ENCODE results near the gene COMT.

Gene COMT

DNA sequence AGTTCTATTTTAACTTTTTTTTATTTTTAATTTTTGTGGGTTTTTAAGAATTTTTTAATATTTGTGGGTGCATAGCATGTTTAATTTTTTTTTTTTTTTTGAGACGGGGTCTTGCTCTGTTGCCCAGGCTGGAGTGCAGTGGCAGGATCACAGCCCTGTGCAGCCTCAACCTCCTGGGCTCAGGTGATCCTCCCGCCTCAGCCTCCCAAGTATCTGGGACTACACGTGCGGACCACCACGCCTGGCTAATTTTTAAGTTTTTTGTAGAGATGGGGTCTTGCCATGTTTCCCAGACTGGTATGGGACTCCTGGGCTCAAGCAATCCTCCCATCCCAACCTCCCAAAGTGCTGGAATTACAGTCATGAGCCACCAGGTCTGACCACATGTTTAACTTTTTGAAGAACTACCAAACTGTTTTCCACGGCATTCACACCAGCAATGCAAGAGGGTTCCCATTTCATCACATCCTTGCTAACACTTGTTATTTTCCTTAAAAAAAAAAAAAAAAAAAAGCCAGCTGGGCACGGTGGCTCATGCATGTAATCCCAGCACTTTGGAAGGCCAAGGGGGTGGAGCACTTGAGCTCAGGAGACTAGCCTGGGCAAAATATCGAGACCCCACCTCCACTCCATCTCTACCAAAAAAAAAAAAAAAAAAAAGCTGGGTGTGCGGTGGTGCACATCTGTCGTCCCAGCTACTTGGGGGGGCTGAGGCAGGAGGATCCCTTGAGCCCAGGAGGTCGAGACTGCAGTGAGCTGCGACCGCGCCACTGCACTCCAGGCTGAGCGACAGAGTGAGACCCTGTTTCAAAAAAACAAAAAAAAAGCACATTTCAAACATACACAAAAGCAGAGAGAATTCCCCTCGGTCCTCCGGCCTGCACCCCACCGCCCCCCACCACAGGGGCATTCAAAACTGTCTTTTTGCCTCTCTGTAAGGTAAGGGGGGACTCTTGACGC lies 16.8 kb downstream of the COMT start:
- Histone ChIP-seq H3K9me3 (ENCODE audit: severe bottlenecking) (no peaks in the 10 kb centered on the region), H3K27ac (0 out of 2 replicates have a peak overlapping the region, but pooled peaks have one; percentile 33), H3K36me3 (peaks cover 31% of the 10 kb centered on the region), H3K4me3 (ENCODE audit: low read depth, low read length) (no peak overlapping the region), H3K27me3 (ENCODE audit: insufficient read depth, low read depth, severe bottlenecking) (no peaks in the 10 kb centered on the region)
- TF ChIP-seq, protein P1, sequence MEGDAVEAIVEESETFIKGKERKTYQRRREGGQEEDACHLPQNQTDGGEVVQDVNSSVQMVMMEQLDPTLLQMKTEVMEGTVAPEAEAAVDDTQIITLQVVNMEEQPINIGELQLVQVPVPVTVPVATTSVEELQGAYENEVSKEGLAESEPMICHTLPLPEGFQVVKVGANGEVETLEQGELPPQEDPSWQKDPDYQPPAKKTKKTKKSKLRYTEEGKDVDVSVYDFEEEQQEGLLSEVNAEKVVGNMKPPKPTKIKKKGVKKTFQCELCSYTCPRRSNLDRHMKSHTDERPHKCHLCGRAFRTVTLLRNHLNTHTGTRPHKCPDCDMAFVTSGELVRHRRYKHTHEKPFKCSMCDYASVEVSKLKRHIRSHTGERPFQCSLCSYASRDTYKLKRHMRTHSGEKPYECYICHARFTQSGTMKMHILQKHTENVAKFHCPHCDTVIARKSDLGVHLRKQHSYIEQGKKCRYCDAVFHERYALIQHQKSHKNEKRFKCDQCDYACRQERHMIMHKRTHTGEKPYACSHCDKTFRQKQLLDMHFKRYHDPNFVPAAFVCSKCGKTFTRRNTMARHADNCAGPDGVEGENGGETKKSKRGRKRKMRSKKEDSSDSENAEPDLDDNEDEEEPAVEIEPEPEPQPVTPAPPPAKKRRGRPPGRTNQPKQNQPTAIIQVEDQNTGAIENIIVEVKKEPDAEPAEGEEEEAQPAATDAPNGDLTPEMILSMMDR (IDR thresholded peaks at IDR 0.05; ENCODE audit: low read depth, low read length): no peak
- no peak for DNase-seq

DNA sequence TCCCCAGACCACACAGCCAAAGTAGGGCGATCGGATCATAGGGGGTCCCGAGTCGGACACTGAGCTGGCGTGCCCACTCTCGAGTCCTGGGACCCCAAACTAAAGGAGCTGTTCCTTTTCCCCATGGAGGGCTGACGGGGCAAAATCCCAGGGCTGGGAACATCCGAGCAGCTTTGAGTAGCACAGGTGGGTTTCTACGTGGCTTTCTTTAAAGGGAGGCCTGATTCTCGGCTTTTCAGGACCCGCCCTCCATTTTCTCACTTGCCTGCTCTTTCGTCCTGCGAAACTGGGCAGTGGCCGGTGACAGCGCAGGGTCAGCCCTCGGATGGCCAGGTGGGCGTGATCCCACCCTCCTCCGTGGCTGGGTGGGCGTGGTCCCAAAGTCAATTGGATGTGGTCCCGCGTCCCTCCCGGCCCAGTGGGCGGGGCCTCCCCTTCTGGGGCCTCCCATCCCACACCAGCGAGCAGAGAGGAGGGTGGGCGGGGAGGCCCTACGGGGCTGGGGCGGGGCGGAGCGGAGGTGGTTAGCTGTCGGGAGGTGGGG lies 17.5 kb downstream of the COMT start:
- no peaks in the 10 kb centered on the region for H3K27me3 ChIP-seq (ENCODE audit: insufficient read depth, low read depth, severe bottlenecking)
- TF ChIP-seq, protein P1 (IDR thresholded peaks at IDR 0.05; ENCODE audit: low read depth, low read length): no peak
- H3K36me3 ChIP-seq: peaks cover 38% of the 10 kb centered on the region
- peak; percentile 62 for DNase-seq
- no peaks in the 10 kb centered on the region for H3K9me3 ChIP-seq (ENCODE audit: severe bottlenecking)
- H3K4me3 ChIP-seq (ENCODE audit: low read depth, low read length): no peak overlapping the region
- 0 out of 2 replicates have a peak overlapping the region, but pooled peaks have one; percentile 33 for H3K27ac ChIP-seq

DNA sequence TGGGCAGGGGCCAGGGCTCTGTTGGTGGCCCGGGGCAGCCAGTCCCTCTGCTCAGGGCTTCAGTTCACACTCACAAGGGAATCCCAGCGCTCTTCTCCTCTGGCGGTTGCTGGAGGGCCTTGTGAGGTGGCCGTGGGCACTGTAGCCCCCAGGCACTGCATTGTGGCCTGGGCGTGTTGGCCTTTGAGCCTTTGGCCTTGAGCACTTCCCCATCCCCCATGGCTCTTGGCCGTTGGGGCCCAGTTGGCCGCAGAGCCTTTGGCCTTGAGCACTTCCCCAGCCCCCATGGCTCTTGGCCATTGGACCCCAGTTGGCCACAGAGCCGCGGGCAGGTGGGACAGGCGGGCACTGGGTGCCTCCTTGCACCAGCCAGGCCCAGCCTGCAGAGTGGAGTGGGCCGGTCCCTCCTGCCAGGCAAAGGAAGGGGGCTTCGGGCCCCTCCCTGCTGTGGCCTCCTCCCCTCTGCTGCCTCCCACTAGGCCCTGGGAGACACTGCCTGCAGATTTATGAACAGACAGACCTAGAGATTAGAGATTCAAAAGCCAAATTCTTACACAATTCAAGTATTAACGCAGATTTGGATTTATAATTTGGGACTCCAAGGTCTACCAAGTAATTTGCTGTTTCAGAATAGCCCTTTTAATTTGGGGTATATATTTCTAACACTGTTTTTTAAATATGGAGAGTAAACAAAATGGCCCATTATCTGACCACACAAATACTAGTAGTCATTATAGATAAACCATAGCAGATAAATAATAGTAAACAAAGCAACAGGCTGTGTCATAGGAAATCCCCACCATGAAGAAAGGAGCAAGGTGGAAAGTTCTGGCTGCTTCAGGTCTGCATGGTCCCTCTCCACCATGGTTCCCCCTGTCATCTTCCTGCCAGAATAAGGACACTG lies 18.3 kb downstream of the COMT start:
- no peak overlapping the region for H3K4me3 ChIP-seq (ENCODE audit: low read depth, low read length)
- TF ChIP-seq, protein P1 (IDR thresholded peaks at IDR 0.05; ENCODE audit: low read depth, low read length): no peak
- H3K9me3 ChIP-seq (ENCODE audit: severe bottlenecking): no peaks in the 10 kb centered on the region
- peaks cover 45% of the 10 kb centered on the region for H3K36me3 ChIP-seq
- no peak for DNase-seq
- H3K27me3 ChIP-seq (ENCODE audit: insufficient read depth, low read depth, severe bottlenecking): no peaks in the 10 kb centered on the region
- H3K27ac ChIP-seq: no peak overlapping the region

DNA sequence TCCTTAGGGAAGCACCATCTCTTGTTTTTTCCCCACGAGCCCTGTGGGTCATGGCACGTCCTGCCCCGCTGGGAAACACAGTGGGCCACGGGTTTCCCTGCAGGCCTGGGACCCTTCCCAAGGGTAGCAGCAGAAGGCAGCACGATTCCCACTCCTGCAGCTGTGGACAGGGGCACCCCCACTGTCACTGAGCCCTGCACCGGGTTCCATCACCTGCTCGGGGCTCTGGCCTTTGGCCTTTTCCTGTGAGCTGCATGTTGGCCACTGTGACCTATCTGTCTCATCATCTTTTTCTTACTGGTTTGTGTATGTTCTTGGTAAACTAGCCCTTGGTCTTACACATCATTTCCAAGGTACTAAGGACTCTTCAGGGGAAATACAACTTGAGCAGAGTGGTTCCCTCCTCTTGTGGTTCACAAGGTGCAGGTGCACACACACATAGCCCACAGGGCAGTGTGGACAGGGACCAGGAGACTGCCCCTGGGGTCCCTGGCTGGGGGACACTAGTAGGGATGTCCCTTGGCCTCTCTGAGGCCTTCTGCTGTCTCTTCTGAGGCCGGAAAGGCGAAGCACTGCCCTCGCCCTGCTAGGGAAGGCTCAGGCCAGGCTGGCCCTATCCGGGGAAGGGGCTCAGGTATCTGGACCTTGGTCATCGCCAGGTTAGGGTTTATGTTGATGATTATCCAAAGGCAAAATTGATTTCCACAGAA lies 19.1 kb downstream of the COMT start:
- no peak overlapping the region; the same call in 1 of the 2 replicates for H3K27ac ChIP-seq
- H3K36me3 ChIP-seq: peaks cover 48% of the 10 kb centered on the region
- H3K9me3 ChIP-seq (ENCODE audit: severe bottlenecking): no peaks in the 10 kb centered on the region
- no peak overlapping the region for H3K4me3 ChIP-seq (ENCODE audit: low read depth, low read length)
- TF ChIP-seq, protein P1 (IDR thresholded peaks at IDR 0.05; ENCODE audit: low read depth, low read length): no peak
- DNase-seq: no peak
- H3K27me3 ChIP-seq (ENCODE audit: insufficient read depth, low read depth, severe bottlenecking): no peaks in the 10 kb centered on the region

DNA sequence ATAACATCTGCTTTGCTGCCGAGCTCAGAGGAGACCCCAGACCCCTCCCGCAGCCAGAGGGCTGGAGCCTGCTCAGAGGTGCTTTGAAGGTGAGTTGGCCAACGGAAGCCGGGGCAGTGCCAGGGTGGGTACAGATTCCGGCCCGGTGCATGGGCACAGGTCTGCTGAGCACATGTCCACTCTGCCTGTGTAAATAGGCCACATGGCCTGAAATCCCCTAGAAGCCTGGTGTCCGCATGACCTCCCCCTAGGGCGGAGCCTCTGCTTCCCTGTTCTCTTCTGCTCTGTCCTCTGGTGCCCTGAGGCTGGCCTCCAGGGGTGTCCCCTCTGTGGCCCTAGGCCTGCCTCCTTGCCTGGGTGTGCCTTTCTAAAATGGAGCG lies 19.6 kb downstream of the COMT start:
- no peaks in the 10 kb centered on the region for H3K27me3 ChIP-seq (ENCODE audit: insufficient read depth, low read depth, severe bottlenecking)
- peaks cover 52% of the 10 kb centered on the region for H3K36me3 ChIP-seq
- TF ChIP-seq, protein P1 (IDR thresholded peaks at IDR 0.05; ENCODE audit: low read depth, low read length): no peak
- no peak for DNase-seq
- H3K27ac ChIP-seq: no peak overlapping the region; the same call in 1 of the 2 replicates
- H3K9me3 ChIP-seq (ENCODE audit: severe bottlenecking): no peaks in the 10 kb centered on the region
- H3K4me3 ChIP-seq (ENCODE audit: low read depth, low read length): no peak overlapping the region
